SH-SY5Y (cell line): Measurements from ENCODE around the gene BMP3.

Source experiments
- GATA2 ChIP-seq: IDR thresholded peaks from 2 replicates; pipeline ENCODE4 v1.6.1; 2011; ENCODE audit warnings: mild to moderate bottlenecking, low read depth, low read length
- GATA3 ChIP-seq: IDR thresholded peaks from 2 replicates; pipeline ENCODE4 v1.6.1; 2011; ENCODE audit warnings: low read depth, mild to moderate bottlenecking, low read length, moderate library complexity

- TF ChIP-seq GATA2 (no peak), GATA3 (no peak)
Observed at GRCh38 chr4:81021981-81022380, 8.5 kb upstream of the BMP3 start.
